ENCODE results near the gene KRT40. TPM values are rescaled to one million over a fixed set of nuclear protein-coding genes. Genes with fewer than 3 reads are reported as not detected.

The KRT40 gene
- total and polyA plus RNA-seq, 7 donors, result not detected

DNA sequence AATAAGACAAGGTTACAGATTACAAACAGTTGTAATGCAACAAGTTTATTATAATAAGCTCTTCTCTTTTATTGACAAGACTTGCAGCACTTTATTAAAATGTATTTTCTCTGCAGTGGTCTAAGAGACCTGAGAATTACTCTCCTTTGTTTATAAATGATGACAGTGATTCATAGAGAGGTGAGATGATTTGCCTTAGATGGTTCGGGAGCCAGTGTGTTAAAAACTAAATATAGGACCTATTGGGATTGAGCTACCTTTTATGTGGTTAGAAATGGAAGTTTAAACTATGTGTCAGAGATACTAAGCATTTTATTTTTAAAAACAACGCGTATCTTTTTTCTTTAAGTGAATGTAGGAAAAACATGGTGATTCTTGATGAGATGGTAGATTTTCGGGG is 12.7 kb upstream of the KRT40 start:
- no peak for DNase-seq
- no peaks in the 10 kb centered on the region for H3K36me3 ChIP-seq (ENCODE audit: insufficient read depth in 1 of 2, low read depth in 1 of 2)
- 82 to 94% (median 90%) methylated on average over 4 of the region's 4 CpGs for WGBS, 3 donors
- no peaks in the 10 kb centered on the region for H3K4me1 ChIP-seq
- TF ChIP-seq, protein P1, sequence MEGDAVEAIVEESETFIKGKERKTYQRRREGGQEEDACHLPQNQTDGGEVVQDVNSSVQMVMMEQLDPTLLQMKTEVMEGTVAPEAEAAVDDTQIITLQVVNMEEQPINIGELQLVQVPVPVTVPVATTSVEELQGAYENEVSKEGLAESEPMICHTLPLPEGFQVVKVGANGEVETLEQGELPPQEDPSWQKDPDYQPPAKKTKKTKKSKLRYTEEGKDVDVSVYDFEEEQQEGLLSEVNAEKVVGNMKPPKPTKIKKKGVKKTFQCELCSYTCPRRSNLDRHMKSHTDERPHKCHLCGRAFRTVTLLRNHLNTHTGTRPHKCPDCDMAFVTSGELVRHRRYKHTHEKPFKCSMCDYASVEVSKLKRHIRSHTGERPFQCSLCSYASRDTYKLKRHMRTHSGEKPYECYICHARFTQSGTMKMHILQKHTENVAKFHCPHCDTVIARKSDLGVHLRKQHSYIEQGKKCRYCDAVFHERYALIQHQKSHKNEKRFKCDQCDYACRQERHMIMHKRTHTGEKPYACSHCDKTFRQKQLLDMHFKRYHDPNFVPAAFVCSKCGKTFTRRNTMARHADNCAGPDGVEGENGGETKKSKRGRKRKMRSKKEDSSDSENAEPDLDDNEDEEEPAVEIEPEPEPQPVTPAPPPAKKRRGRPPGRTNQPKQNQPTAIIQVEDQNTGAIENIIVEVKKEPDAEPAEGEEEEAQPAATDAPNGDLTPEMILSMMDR (IDR thresholded peaks at IDR 0.05), result no peak
- no peaks in the 10 kb centered on the region for H3K9me3 ChIP-seq
- ATAC-seq, result no peak
- no peak overlapping the region for H3K4me3 ChIP-seq
- H3K27me3 ChIP-seq (ENCODE audit: insufficient read depth in 3 of 3, low read length in 2 of 3), result peaks cover 0 to 12% (median 5%) of the 10 kb centered on the region in 3 donors
- intact Hi-C loops (cut with DNase I), result no loop called here
- no peak overlapping the region for H3K27ac ChIP-seq

DNA sequence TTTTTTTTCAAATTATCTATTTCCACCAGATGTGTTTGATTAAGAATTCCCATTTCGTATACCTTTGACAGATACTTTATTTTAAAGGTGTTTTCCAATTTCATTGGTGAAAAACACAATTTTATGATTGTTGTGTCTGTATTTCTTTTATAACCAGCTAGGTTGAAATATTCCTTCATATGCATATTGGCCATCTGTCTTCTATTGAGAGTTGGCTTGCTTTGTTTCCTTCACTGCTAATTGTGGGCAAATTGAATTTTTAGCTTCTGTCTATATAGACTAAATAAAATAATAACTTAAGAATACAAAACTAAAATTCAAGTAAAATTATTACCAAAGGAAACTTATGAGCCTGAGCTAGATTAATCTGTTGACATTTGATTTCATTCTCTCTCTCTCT is 11.0 kb upstream of the KRT40 start:
- DNase-seq (no peak), ATAC-seq (no peak)
- Histone ChIP-seq H3K27ac (no peak overlapping the region), H3K27me3 (ENCODE audit: insufficient read depth in 3 of 3, low read length in 2 of 3) (peaks cover 0 to 5% (median 4%) of the 10 kb centered on the region in 3 donors), H3K4me1 (no peaks in the 10 kb centered on the region), H3K4me3 (no peak overlapping the region), H3K36me3 (ENCODE audit: insufficient read depth in 1 of 2, low read depth in 1 of 2) (no peaks in the 10 kb centered on the region), H3K9me3 (no peaks in the 10 kb centered on the region)
- intact Hi-C loops (cut with DNase I), result no loop called here
- TF ChIP-seq, protein P1 (IDR thresholded peaks at IDR 0.05), result no peak
- 63 to 74% (median 64%) methylated on average over 1 of the region's 1 CpG for WGBS, 3 donors

DNA sequence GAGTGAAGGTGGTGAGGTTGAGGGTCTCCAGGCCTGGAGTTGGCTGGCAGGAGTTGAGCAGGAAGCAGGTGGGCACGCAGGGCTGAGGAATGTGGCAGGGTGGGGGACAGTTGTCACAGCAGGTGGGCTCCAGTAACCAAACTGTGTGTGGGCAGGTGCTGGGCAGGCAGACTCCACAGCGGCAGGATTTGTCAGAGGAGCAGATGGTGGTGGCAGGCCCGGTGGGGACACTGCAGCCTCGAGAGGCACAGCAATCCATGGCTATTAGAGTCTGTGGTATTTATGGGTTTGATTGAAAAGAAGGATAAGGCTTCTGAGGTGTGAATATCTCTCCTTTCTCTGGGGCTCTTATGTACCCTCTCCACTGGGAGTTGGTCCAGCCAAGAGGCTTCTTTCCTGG is 9.7 kb upstream of the KRT40 start, which contains the start of gene KRTAP3-3:
Gene KRTAP3-3, minus strand, starts transcription at position 326 of the 400 bp plus-strand sequence. Its CDS starts 67 bp downstream, at position 259.
- no peak for DNase-seq
- WGBS, 3 donors, result 28 to 35% (median 28%) methylated on average over 4 of the region's 4 CpGs
- Histone ChIP-seq H3K36me3 (ENCODE audit: insufficient read depth in 1 of 2, low read depth in 1 of 2) (no peaks in the 10 kb centered on the region), H3K27me3 (ENCODE audit: insufficient read depth in 3 of 3, low read length in 2 of 3) (peaks cover 0 to 4% (median 0%) of the 10 kb centered on the region in 3 donors), H3K4me1 (no peaks in the 10 kb centered on the region), H3K9me3 (no peaks in the 10 kb centered on the region), H3K27ac (no peak within 1 kb of the TSS), H3K4me3 (no peak within 1 kb of the TSS)
- ATAC-seq, result no peak
- TF ChIP-seq, protein P1 (IDR thresholded peaks at IDR 0.05), result no peak
- intact Hi-C loops (cut with DNase I), result no loop called here

DNA sequence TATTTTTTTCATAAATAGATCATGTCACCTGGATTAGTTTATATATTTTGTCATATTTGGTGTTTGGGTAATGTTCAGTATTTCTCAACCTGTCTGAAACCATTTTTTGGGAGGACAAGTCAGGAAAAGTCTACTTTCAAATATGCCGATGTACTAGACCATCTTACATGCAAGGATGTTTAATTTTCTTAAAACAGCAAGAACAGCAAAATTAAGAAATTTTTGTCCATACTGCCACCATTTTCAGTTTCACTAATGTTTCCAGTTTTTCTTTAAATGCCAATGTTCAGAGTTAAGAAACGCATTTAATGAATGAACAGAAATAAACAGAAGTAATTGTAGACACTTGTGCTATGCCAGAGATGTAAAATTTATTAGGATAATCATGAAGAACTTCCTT is 9.0 kb upstream of the KRT40 start:
- WGBS, 3 donors, result 93 to 95% (median 94%) methylated on average over 2 of the region's 2 CpGs

More for the DNA sequence above, 9.0 kb upstream of the KRT40 start:
- Histone ChIP-seq H3K9me3 (no peaks in the 10 kb centered on the region), H3K27me3 (ENCODE audit: insufficient read depth in 3 of 3, low read length in 2 of 3) (peaks cover 0 to 4% (median 0%) of the 10 kb centered on the region in 3 donors), H3K36me3 (ENCODE audit: insufficient read depth in 1 of 2, low read depth in 1 of 2) (no peaks in the 10 kb centered on the region), H3K4me3 (no peak overlapping the region), H3K27ac (no peak overlapping the region), H3K4me1 (no peaks in the 10 kb centered on the region)
- intact Hi-C loops (cut with DNase I), result no loop called here
- no peak for ATAC-seq
- no peak for DNase-seq
- TF ChIP-seq, protein P1 (IDR thresholded peaks at IDR 0.05), result no peak

All from psoas muscle (tissue), 8 donors.